Neuronal stem cell (in vitro differentiated cells): ENCODE results near the gene C11orf86.

Experiments
- DNase-seq: peaks from one replicate; pipeline ENCODE4 v3.0.0-alpha.2; 2013; ENCODE audit warnings: low spot score
- H2AFZ ChIP-seq: one replicate; pipeline ENCODE4 v1.6.1; 2013; ENCODE audit warnings: mild to moderate bottlenecking, low read length, inconsistent platforms
- H2AK5ac ChIP-seq: 2 replicates; pipeline ENCODE4 v1.6.1; 2013; ENCODE audit warnings: low read depth, mild to moderate bottlenecking, inconsistent platforms, low read length, moderate library complexity, mixed read lengths
- H2BK120ac ChIP-seq: 2 replicates; pipeline ENCODE4 v1.6.1; 2013; ENCODE audit warnings: low read depth, mild to moderate bottlenecking, inconsistent platforms, low read length, moderate library complexity, mixed read lengths
- H2BK12ac ChIP-seq: one replicate; pipeline ENCODE4 v1.6.1; 2013; ENCODE audit warnings: low read length, inconsistent platforms
- H2BK15ac ChIP-seq: 2 replicates; pipeline ENCODE4 v1.6.1; 2013; ENCODE audit warnings: mild to moderate bottlenecking, low read length, inconsistent platforms, mixed read lengths
- H2BK5ac ChIP-seq: one replicate; pipeline ENCODE4 v1.6.1; 2013; ENCODE audit warnings: inconsistent platforms, mild to moderate bottlenecking, low read length, moderate library complexity
- H3K14ac ChIP-seq: one replicate; pipeline ENCODE4 v1.6.1; 2013; ENCODE audit warnings: low read length, inconsistent platforms
- H3K18ac ChIP-seq: 2 replicates; pipeline ENCODE4 v1.6.1; 2013; ENCODE audit warnings: low read length, inconsistent platforms
- H3K23ac ChIP-seq: 2 replicates; pipeline ENCODE4 v1.6.1; 2013; ENCODE audit warnings: low read depth, mild to moderate bottlenecking, mixed read lengths, low read length, inconsistent platforms; ENCODE audit not compliant: poor library complexity
- H3K27ac ChIP-seq: replicated peaks from 3 replicates; pipeline ENCODE4 v1.5.1; 2013; ENCODE audit warnings: low read length, inconsistent platforms
- H3K27me3 ChIP-seq, 3 experiments: 2 replicates each; pipeline ENCODE4 v1.6.1; 2013; ENCODE audit warnings: low read length in 3 of 3, mild to moderate bottlenecking in 2 of 3, inconsistent platforms in 1 of 3, low read depth in 1 of 3, mixed read lengths in 1 of 3, moderate library complexity in 1 of 3; ENCODE audit not compliant: control insufficient read depth in 3 of 3, insufficient read depth in 3 of 3
- H3K36me3 ChIP-seq, 2 donors: replicated peaks in 1 of 2; 2 replicates each; pipeline ENCODE4 v1.6.1; 2013; ENCODE audit warnings: low read length in 2 of 2; ENCODE audit not compliant: control insufficient read depth in 2 of 2, insufficient read depth in 2 of 2
- H3K4ac ChIP-seq: 2 replicates; pipeline ENCODE4 v1.6.1; 2013; ENCODE audit warnings: inconsistent platforms, mild to moderate bottlenecking, low read length, moderate library complexity
- H3K4me1 ChIP-seq, 2 donors: 1 replicate in 1 of 2; 2 replicates in 1 of 2; pipeline ENCODE4 v1.6.1; 2013; ENCODE audit warnings: low read length in 2 of 2, low read depth in 1 of 2; ENCODE audit not compliant: control insufficient read depth in 2 of 2, insufficient read depth in 1 of 2
- H3K4me2 ChIP-seq: one replicate; pipeline ENCODE4 v1.6.1; 2013; ENCODE audit warnings: mild to moderate bottlenecking, low read length, inconsistent platforms; ENCODE audit not compliant: insufficient read depth, poor library complexity, severe bottlenecking
- H3K4me3 ChIP-seq, 2 donors: 2 replicates each; pipeline ENCODE4 v1.5.1; 2013; ENCODE audit warnings: low read length in 2 of 2, mild to moderate bottlenecking in 2 of 2, inconsistent platforms in 1 of 2, moderate library complexity in 1 of 2
- H3K79me1 ChIP-seq: one replicate; pipeline ENCODE4 v1.6.1; 2013; ENCODE audit warnings: low read depth, mild to moderate bottlenecking, inconsistent platforms, low read length, moderate library complexity
- H3K9ac ChIP-seq: one replicate; pipeline ENCODE4 v1.6.1; 2013; ENCODE audit warnings: mild to moderate bottlenecking, low read depth, low read length, inconsistent platforms; ENCODE audit not compliant: poor library complexity
- H3K9me3 ChIP-seq, 2 donors: replicated peaks in 1 of 2; 2 replicates each; pipeline versions ENCODE3 to v1.6.1; 2013; ENCODE audit warnings: low read length in 2 of 2, mild to moderate bottlenecking in 2 of 2, inconsistent platforms in 1 of 2, low read depth in 1 of 2, mixed read lengths in 1 of 2, moderate library complexity in 1 of 2; ENCODE audit not compliant: control insufficient read depth in 2 of 2, insufficient read depth in 1 of 2
- H4K8ac ChIP-seq: one replicate; pipeline ENCODE4 v1.6.1; 2013; ENCODE audit warnings: low read depth, mild to moderate bottlenecking, inconsistent platforms, low read length, moderate library complexity
- H4K91ac ChIP-seq: one replicate; pipeline ENCODE4 v1.6.1; 2013; ENCODE audit warnings: low read length, low read depth, mild to moderate bottlenecking, inconsistent platforms; ENCODE audit not compliant: poor library complexity
- WGBS, 2 donors: extraction: QIAGEN DNeasy Blood & Tissue Kit; methylation state at CpG; one replicate each; pipeline ENCODE4 v1.1.7; 2013; ENCODE audit warnings: missing lambda C conversion rate in 2 of 2, mixed read lengths in 1 of 2; ENCODE audit not compliant: insufficient read length in 2 of 2, insufficient replicate concordance in 1 of 2; ENCODE audit errors: extremely low coverage in 2 of 2; 5-methylcytosine and 5-hydroxymethylcytosine counted together

The C11orf86 gene

DNA sequence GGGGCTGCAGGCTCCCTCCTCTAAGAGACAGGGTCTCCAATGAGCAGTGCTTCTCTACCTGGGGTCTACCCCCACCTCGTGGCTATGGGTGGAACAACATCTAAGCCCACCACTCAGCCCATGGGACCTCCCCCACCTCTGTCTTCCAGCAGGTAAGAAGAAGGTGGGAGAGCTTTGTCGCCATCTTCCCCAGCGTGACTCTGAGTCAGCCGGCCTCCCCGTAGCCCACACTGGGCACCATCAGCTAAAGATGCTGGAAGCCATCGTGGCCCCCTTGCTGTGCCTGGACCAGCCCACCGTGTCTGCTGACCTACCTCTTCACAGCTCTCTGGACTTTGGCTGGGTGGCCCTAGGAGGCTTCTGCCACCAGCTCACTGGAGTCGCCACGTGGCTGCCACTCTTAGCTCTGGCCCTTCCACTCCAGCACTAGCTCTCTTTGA is 944 bp downstream of the C11orf86 start:
- Histone ChIP-seq H3K27me3 (no peaks in the 10 kb centered on the region), H3K4me1 (peaks cover 0 to 9% of the 10 kb centered on the region in 2 donors), H3K79me1 (no peaks in the 10 kb centered on the region), H4K8ac (no peak overlapping the region), H2BK120ac (no peak overlapping the region), H3K14ac (no peak overlapping the region), H3K4me2 (no peak overlapping the region), H2BK5ac (peak overlapping the region; percentile 69), H3K18ac (peak overlapping the region; percentile 67), H2AK5ac (peak overlapping the region; percentile 30), H3K23ac (no peak overlapping the region), H3K4ac (no peak overlapping the region), H3K9me3 (no peaks in the 10 kb centered on the region), H3K27ac (no peak overlapping the region), H3K36me3 (no peaks in the 10 kb centered on the region), H2AFZ (no peak overlapping the region), H3K4me3 (no peak overlapping the region), H2BK12ac (no peak overlapping the region), H2BK15ac (peak overlapping the region; percentile 72), H3K9ac (no peak overlapping the region), H4K91ac (no peak overlapping the region)
- DNase-seq = peak; percentile 59
- WGBS, 2 donors = no CpG with 5 or more reads among the region's 9 CpGs

DNA sequence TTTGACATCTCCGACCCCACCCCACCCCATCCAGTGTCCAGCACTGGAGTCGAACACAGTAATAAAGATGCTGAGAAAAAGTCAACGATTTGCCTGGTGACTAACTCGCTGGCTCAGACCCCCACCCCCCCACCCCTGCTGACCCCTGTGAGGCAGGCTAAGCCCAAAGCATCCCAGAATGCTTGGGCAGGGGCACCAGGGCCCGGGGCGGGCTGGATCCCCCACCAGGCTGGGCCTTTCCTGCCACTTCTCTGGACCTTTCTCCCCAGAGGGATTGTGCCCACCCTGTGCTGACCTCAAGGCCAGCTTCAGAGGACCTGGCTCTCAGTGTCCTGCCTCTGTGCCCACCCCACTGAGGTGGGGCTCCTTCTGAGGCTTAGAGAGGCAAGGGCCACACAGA is 1.8 kb downstream of the C11orf86 start:
- no CpG with 5 or more reads among the region's 6 CpGs for WGBS, 2 donors
- Histone ChIP-seq H2BK5ac (peak overlapping the region; percentile 69), H3K9me3 (no peaks in the 10 kb centered on the region)

DNA sequence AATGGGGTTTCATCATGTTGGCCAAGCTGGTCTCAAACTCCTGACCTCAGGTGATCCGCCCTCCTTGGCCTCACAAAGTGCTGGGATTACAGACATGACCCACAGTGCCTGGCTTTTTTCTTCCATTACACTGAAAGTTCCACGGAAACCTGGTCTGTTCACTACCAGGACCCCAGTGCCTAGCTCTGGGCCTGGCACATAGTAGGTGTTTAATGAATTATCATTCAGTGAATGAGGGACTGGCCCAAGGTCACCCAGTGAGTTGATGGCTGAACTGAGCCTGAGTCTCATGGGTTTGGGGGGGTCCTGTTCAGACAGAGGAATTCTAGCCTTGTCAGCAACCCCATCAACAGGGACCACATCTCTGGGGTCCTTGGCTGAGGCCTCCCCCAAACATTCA is 3.1 kb downstream of the C11orf86 start:
- Histone ChIP-seq H3K36me3 (no peaks in the 10 kb centered on the region), H3K79me1 (no peaks in the 10 kb centered on the region), H2AFZ (no peak overlapping the region), H3K4me3 (no peak overlapping the region), H3K4ac (no peak overlapping the region), H3K4me1 (peaks cover 0 to 6% of the 10 kb centered on the region in 2 donors), H3K18ac (no peak overlapping the region), H3K27me3 (no peaks in the 10 kb centered on the region), H3K4me2 (no peak overlapping the region), H4K8ac (no peak overlapping the region), H2BK15ac (no peak overlapping the region), H4K91ac (no peak overlapping the region), H2BK120ac (no peak overlapping the region), H3K23ac (no peak overlapping the region), H2AK5ac (no peak overlapping the region), H3K9me3 (no peaks in the 10 kb centered on the region), H2BK12ac (no peak overlapping the region), H3K9ac (no peak overlapping the region), H3K14ac (no peak overlapping the region), H2BK5ac (no peak overlapping the region), H3K27ac (no peak overlapping the region)
- DNase-seq = no peak
- no CpG with 5 or more reads among the region's 2 CpGs for WGBS, 2 donors

More for the DNA sequence above, 1.8 kb downstream of the C11orf86 start:
- H3K79me1 ChIP-seq = no peaks in the 10 kb centered on the region
- no peak overlapping the region for H3K4me2 ChIP-seq
- no peak overlapping the region for H2BK15ac ChIP-seq
- no peak overlapping the region for H4K8ac ChIP-seq
- H2BK120ac ChIP-seq = no peak overlapping the region
- H3K27ac ChIP-seq = no peak overlapping the region
- H3K4me3 ChIP-seq = no peak overlapping the region
- H3K4me1 ChIP-seq = peaks cover 0 to 6% of the 10 kb centered on the region in 2 donors
- H3K27me3 ChIP-seq = no peaks in the 10 kb centered on the region
- no peak overlapping the region for H3K23ac ChIP-seq
- no peak overlapping the region for H3K14ac ChIP-seq
- H3K9ac ChIP-seq = no peak overlapping the region
- no peak overlapping the region for H2AK5ac ChIP-seq
- H3K18ac ChIP-seq = no peak overlapping the region
- H4K91ac ChIP-seq = no peak overlapping the region
- DNase-seq = no peak
- no peak overlapping the region for H3K4ac ChIP-seq
- H2BK12ac ChIP-seq = no peak overlapping the region
- H3K36me3 ChIP-seq = no peaks in the 10 kb centered on the region
- no peak overlapping the region for H2AFZ ChIP-seq

DNA sequence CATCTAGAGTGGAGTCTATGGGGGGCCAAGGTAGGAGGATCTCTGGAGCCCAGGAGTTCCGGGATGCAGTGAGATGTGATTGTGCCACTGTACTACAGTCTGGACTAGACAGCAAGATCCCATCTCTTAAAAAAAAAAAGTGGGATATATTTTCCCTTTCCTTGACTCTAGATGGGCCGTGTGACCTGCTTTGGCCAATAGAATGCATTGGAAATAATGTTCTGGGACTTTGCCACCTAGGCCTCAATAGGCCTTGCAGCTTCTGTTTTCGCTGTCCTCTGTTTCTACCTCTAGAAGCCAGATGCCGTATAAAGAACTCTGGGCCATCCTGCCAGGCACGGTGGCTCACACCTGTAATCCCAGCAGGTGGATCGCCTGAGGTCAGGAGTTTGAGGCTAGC is 3.6 kb downstream of the C11orf86 start:
- Histone ChIP-seq H2BK120ac (no peak overlapping the region), H3K4me3 (no peak overlapping the region), H3K4me1 (peaks cover 0 to 6% of the 10 kb centered on the region in 2 donors), H3K4ac (no peak overlapping the region), H2BK15ac (no peak overlapping the region), H4K8ac (no peak overlapping the region), H3K9me3 (no peaks in the 10 kb centered on the region), H3K18ac (no peak overlapping the region), H3K79me1 (no peaks in the 10 kb centered on the region), H3K14ac (no peak overlapping the region), H3K36me3 (no peaks in the 10 kb centered on the region), H2AK5ac (no peak overlapping the region), H2BK12ac (no peak overlapping the region), H3K9ac (no peak overlapping the region), H3K4me2 (no peak overlapping the region), H2AFZ (no peak overlapping the region), H3K27me3 (peaks cover 0 to under 1% (median 0%) of the 10 kb centered on the region in 3 experiments), H2BK5ac (no peak overlapping the region), H4K91ac (no peak overlapping the region), H3K27ac (no peak overlapping the region), H3K23ac (no peak overlapping the region)
- DNase-seq = no peak
- WGBS, 2 donors = no CpG with 5 or more reads among the region's 6 CpGs
